Measurements from ENCODE around the gene PCNX2. TPM values are rescaled to one million over a fixed set of nuclear protein-coding genes. Genes with fewer than 3 reads are reported as not detected.

PCNX2 gene
- total and polyA plus RNA-seq, 10 of the 15 experiments (the other 5 are each of a cell fraction or from before 2014, with no cell fraction given): 2.1 to 16.4 (median 8.1) TPM

GRCh38 chr1:233057836-233058235, 237.7 kb downstream of the PCNX2 start:
- FAIRE-seq: no peak
- in situ Hi-C loops (cut with MboI): no loop called here

GRCh38 chr1:233055879-233056641, 239.5 kb downstream of the PCNX2 start:
- no peaks in the 10 kb centered on the region for H4K20me1 ChIP-seq (ENCODE audit: control insufficient read depth, insufficient read depth)
- no TSS peak for BruUV-seq (replicated peaks)
- CTCF ChIA-PET: no interaction called here
- ATAC-seq (no peak), FAIRE-seq (no peak), DNase-seq (ENCODE audit: low read depth, low spot score) (no peak)
- 70% methylated on average over 5 of the region's 5 CpGs for WGBS (ENCODE audit: insufficient coverage, insufficient replicate concordance, low lambda C conversion rate, missing lambda C conversion rate)
- H3K27ac ChIP-seq (ENCODE audit: control insufficient read depth, insufficient read depth): no peak overlapping the region
- TF ChIP-seq ZBED1 (IDR thresholded peaks at IDR 0.05; ENCODE audit: borderline replicate concordance) (no peak), SREBF1 (IDR thresholded peaks at IDR 0.05; ENCODE audit: low read length) (no peak), DPF2 (IDR thresholded peaks at IDR 0.05) (no peak)
- H2AFZ ChIP-seq (ENCODE audit: control insufficient read depth, low read depth, low read length): no peak overlapping the region
- H3K79me2 ChIP-seq (ENCODE audit: control insufficient read depth, insufficient read depth, low read length): no peaks in the 10 kb centered on the region
- in situ Hi-C loops (cut with MboI): no loop called here
- no peaks in the 10 kb centered on the region for H3K36me3 ChIP-seq (ENCODE audit: control insufficient read depth in 2 of 2, insufficient read depth in 2 of 2, low read length in 1 of 2)
- SMC1A ChIA-PET (ENCODE audit: uncharacterized antibody, unreplicated experiment): no interaction called here
- POLR2A ChIA-PET: no interaction called here
- H3K4me1 ChIP-seq (ENCODE audit: control insufficient read depth, insufficient read depth, low read length): no peaks in the 10 kb centered on the region
- RAD21 ChIA-PET (ENCODE audit: unreplicated experiment): no interaction called here
- no peaks in the 10 kb centered on the region for H3K27me3 ChIP-seq (replicated peaks in 1 of 2; ENCODE audit: control insufficient read depth in 2 of 2, insufficient read depth in 2 of 2, low read length in 1 of 2)
- no peak overlapping the region for H3K9ac ChIP-seq (ENCODE audit: control insufficient read depth, insufficient read depth, low read length)
- intact Hi-C loops (cut with micrococcal nuclease; ENCODE audit: unreplicated experiment): no loop called here
- H3K9me3 ChIP-seq (replicated peaks; ENCODE audit: control insufficient read depth, insufficient read depth, low read length): no peaks in the 10 kb centered on the region
- H3K4me3 ChIP-seq: no peak overlapping the region
- no peak overlapping the region for H3K4me2 ChIP-seq (ENCODE audit: control insufficient read depth, insufficient read depth)

More at GRCh38 chr1:233057836-233058235, 237.7 kb downstream of the PCNX2 start:
- CTCF ChIA-PET: no interaction called here
- no peaks in the 10 kb centered on the region for H4K20me1 ChIP-seq (ENCODE audit: control insufficient read depth, insufficient read depth)
- ATAC-seq: no peak; the same call in 1 of the 3 replicates
- no peak overlapping the region for H3K9ac ChIP-seq (ENCODE audit: control insufficient read depth, insufficient read depth, low read length)
- H3K4me3 ChIP-seq: no peak overlapping the region
- TF ChIP-seq GATAD2B (conservative IDR thresholded peaks at IDR 0.05; ENCODE audit: low read depth) (no peak), HSF1 (IDR thresholded peaks at IDR 0.05; ENCODE audit: low read depth, low read length) (no peak), POLR2AphosphoS2 (IDR thresholded peaks at IDR 0.05; ENCODE audit: low read depth, low read length) (no peak), NR2C1 (IDR thresholded peaks at IDR 0.05) (no peak), TARDBP (IDR thresholded peaks at IDR 0.05; ENCODE audit: borderline replicate concordance) (no peak)
- intact Hi-C loops (cut with micrococcal nuclease; ENCODE audit: unreplicated experiment): no loop called here
- POLR2A ChIA-PET: no interaction called here
- H3K9me3 ChIP-seq (replicated peaks; ENCODE audit: control insufficient read depth, insufficient read depth, low read length): no peaks in the 10 kb centered on the region
- no TSS peak for BruUV-seq (replicated peaks)
- SMC1A ChIA-PET (ENCODE audit: uncharacterized antibody, unreplicated experiment): no interaction called here
- RAD21 ChIA-PET (ENCODE audit: unreplicated experiment): no interaction called here
- H3K27me3 ChIP-seq (replicated peaks in 1 of 2; ENCODE audit: control insufficient read depth in 2 of 2, insufficient read depth in 2 of 2, low read length in 1 of 2): no peaks in the 10 kb centered on the region
- H3K4me2 ChIP-seq (ENCODE audit: control insufficient read depth, insufficient read depth): no peak overlapping the region
- no peak for DNase-seq (ENCODE audit: low read depth, low spot score)
- H3K4me1 ChIP-seq (ENCODE audit: control insufficient read depth, insufficient read depth, low read length): no peaks in the 10 kb centered on the region
- no peak overlapping the region for H3K27ac ChIP-seq (ENCODE audit: control insufficient read depth, insufficient read depth)
- H3K36me3 ChIP-seq (ENCODE audit: control insufficient read depth in 2 of 2, insufficient read depth in 2 of 2, low read length in 1 of 2): no peaks in the 10 kb centered on the region
- WGBS (ENCODE audit: insufficient coverage, insufficient replicate concordance, low lambda C conversion rate, missing lambda C conversion rate): 61% methylated on average over 3 of the region's 3 CpGs
- no peak overlapping the region for H2AFZ ChIP-seq (ENCODE audit: control insufficient read depth, low read depth, low read length)
- H3K79me2 ChIP-seq (ENCODE audit: control insufficient read depth, insufficient read depth, low read length): no peaks in the 10 kb centered on the region

Data from GM12878 (cell line).